ENCODE data around the gene WWOX. TPM values are rescaled to one million over a fixed set of nuclear protein-coding genes. Genes with fewer than 3 reads are reported as not detected.
A peak's percentile ranks its signal among the peaks of the same experiment; 100 is the strongest.

WWOX gene
- total RNA-seq, 6 experiments from 2014 or later: 13.0 to 24.3 (median 16.5) TPM

DNA sequence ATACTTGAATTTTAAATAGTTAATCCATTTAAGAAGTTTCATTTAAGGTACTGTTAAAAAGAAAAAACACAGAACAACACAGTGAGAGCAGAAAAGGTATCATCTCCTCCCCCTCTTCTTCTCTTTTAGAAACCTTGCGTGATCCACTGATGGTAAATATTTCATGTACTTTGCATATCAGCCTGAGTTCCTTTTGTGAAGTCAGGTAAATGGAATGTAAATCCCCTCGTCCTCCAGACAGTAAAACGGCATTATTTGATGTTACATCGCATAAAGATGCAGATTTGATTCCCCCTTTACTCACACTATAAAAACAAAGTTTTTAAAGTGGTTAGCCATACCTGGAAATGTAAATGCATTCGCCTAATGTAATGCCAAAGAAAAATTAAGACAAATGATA is 234.4 kb downstream of the WWOX start:
- TF ChIP-seq, protein P1, sequence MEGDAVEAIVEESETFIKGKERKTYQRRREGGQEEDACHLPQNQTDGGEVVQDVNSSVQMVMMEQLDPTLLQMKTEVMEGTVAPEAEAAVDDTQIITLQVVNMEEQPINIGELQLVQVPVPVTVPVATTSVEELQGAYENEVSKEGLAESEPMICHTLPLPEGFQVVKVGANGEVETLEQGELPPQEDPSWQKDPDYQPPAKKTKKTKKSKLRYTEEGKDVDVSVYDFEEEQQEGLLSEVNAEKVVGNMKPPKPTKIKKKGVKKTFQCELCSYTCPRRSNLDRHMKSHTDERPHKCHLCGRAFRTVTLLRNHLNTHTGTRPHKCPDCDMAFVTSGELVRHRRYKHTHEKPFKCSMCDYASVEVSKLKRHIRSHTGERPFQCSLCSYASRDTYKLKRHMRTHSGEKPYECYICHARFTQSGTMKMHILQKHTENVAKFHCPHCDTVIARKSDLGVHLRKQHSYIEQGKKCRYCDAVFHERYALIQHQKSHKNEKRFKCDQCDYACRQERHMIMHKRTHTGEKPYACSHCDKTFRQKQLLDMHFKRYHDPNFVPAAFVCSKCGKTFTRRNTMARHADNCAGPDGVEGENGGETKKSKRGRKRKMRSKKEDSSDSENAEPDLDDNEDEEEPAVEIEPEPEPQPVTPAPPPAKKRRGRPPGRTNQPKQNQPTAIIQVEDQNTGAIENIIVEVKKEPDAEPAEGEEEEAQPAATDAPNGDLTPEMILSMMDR (IDR thresholded peaks at IDR 0.05): no peak
- TF ChIP-seq POLR2A (IDR thresholded peaks at IDR 0.05): no peak
- intact Hi-C loops (cut with DNase I): no loop called here
- Histone ChIP-seq H3K4me1 (no peaks in the 10 kb centered on the region), H3K27me3 (no peaks in the 10 kb centered on the region), H3K9me3 (no peaks in the 10 kb centered on the region), H3K36me3 (no peaks in the 10 kb centered on the region), H3K4me3 (no peak overlapping the region), H3K27ac (no peak overlapping the region)
- ATAC-seq (no peak), DNase-seq (no peak)
- WGBS (ENCODE audit: insufficient coverage, low coverage, low lambda C conversion rate, missing lambda C conversion rate): 78% methylated on average over 5 of the region's 5 CpGs

DNA sequence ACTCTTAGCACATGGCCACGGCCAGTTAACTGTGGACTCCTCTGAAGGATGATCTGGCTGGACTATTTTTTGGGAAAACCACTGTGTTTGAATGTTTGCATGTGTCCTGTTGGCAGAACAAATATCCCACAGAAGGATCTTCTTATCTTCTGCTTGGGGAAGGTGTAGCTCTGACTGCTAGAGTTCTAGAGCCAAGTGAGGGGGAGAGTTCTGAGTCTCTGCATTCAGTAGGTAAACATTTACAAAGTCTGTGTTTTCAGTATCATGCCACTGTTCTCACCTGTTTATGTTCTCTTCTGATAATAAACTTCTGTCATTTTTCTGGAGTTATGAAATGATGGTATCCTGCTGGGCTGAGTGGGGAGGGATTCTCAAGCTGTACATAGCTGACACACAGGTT is 241.1 kb downstream of the WWOX start:
- ATAC-seq (peak in 2 of 4 donors; percentile 56 to 78), DNase-seq (no peak)
- no CpG with 5 or more reads among the region's 1 CpG for WGBS (ENCODE audit: insufficient coverage, low coverage, low lambda C conversion rate, missing lambda C conversion rate)
- Histone ChIP-seq H3K36me3 (no peaks in the 10 kb centered on the region), H3K27ac (no peak overlapping the region), H3K27me3 (no peaks in the 10 kb centered on the region), H3K4me1 (no peaks in the 10 kb centered on the region), H3K4me3 (no peak overlapping the region), H3K9me3 (no peaks in the 10 kb centered on the region)
- intact Hi-C loops (cut with DNase I): no loop called here
- no peak for TF ChIP-seq POLR2A (IDR thresholded peaks at IDR 0.05)
- TF ChIP-seq, protein P1 (IDR thresholded peaks at IDR 0.05): no peak

DNA sequence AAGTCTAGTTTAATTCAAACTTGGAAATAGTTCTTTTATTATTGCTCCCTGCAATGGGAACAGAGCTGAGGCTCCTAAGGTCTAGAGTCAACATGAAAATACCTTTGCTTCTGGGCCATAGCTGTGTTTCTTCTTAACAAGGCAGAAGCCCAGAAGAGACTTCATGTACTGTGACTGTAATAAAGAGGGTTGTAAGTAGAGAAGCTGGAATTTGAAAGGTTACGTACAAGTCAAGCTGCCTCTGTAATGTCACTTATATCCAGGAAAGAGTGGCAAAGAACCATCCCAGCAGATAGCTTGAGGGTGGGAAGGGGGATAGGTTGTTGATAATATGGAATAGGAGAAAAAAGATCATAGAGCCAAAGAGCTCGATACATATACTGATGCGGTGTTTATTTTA is 248.6 kb downstream of the WWOX start:
- no peaks in the 10 kb centered on the region for H3K9me3 ChIP-seq
- no CpG with 5 or more reads among the region's 3 CpGs for WGBS (ENCODE audit: insufficient coverage, low coverage, low lambda C conversion rate, missing lambda C conversion rate)
- intact Hi-C loops (cut with DNase I): no loop called here
- TF ChIP-seq POLR2A (IDR thresholded peaks at IDR 0.05): no peak
- TF ChIP-seq, protein P1 (IDR thresholded peaks at IDR 0.05): no peak
- DNase-seq (no peak), ATAC-seq (no peak)
- no peak overlapping the region for H3K4me3 ChIP-seq
- H3K27me3 ChIP-seq: no peaks in the 10 kb centered on the region
- no peaks in the 10 kb centered on the region for H3K36me3 ChIP-seq
- H3K27ac ChIP-seq: no peak overlapping the region
- no peaks in the 10 kb centered on the region for H3K4me1 ChIP-seq

DNA sequence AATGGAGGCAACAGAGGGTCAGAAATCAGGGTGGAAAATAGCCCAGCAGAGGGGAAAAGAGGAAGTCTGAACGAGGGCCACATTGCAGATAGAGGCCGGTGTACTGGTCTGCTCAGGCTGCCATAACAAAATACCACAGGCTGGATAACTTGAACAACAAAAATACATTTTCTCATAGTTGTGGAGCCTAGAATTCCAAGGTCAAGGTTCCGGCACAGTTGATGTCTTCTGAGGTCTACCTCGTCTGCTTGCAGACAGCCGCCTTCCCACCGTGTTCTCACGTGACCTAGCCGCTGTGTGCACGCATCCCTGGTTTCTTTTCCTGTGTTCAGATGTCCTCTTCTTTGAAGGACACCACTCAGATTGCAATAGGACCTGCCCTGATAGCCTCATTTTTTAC is 249.4 kb downstream of the WWOX start:
- DNase-seq (no peak), ATAC-seq (no peak)
- Histone ChIP-seq H3K4me1 (no peaks in the 10 kb centered on the region), H3K27ac (no peak overlapping the region), H3K36me3 (no peaks in the 10 kb centered on the region), H3K9me3 (no peaks in the 10 kb centered on the region), H3K4me3 (no peak overlapping the region), H3K27me3 (no peaks in the 10 kb centered on the region)
- intact Hi-C loops (cut with DNase I): no loop called here
- no peak for TF ChIP-seq POLR2A (IDR thresholded peaks at IDR 0.05)
- TF ChIP-seq, protein P1 (IDR thresholded peaks at IDR 0.05): no peak
- no CpG with 5 or more reads among the region's 9 CpGs for WGBS (ENCODE audit: insufficient coverage, low coverage, low lambda C conversion rate, missing lambda C conversion rate)

DNA sequence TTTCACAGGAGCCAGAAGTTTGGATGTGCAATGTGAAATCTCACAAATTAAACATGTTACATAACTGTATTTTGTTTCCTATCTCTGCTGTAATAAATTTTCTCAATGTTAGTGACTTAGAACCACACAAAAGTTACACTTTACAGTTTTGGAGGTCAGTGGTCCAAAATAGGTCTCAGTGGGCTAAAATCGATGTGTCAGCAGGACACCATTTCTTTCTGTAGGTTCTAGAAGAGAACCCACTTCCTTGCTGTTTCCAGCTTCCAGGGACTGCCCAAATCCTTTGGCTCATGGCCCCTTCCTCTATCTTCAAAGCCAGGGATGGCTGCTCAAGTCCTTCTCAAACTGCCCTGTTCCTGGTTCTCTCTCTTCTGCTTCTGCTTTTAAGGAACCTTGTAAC is 252.7 kb downstream of the WWOX start:
- intact Hi-C loops (cut with DNase I): no loop called here
- 91% methylated on average over 1 of the region's 1 CpG for WGBS (ENCODE audit: insufficient coverage, low coverage, low lambda C conversion rate, missing lambda C conversion rate)
- ATAC-seq: no peak

More for the DNA sequence above, 252.7 kb downstream of the WWOX start:
- Histone ChIP-seq H3K27ac (no peak overlapping the region), H3K4me1 (no peaks in the 10 kb centered on the region), H3K36me3 (no peaks in the 10 kb centered on the region), H3K4me3 (no peak overlapping the region), H3K9me3 (no peaks in the 10 kb centered on the region), H3K27me3 (no peaks in the 10 kb centered on the region)
- TF ChIP-seq POLR2A (IDR thresholded peaks at IDR 0.05): no peak
- TF ChIP-seq, protein P1 (IDR thresholded peaks at IDR 0.05): no peak
- no peak for DNase-seq

All from right lobe of liver (tissue), 6 donors.